CD4-positive, alpha-beta T cell (primary cell): ENCODE results near the gene PHLDB1. TPM values are rescaled to one million over a fixed set of nuclear protein-coding genes. Genes with fewer than 3 reads are reported as not detected.
A peak's percentile ranks its signal among the peaks of the same experiment; 100 is the strongest.
"Not testable (repeated sequence)": the region's sequence is repeated elsewhere in the genome, so short reads cannot be mapped to it uniquely, and the experiment has no call there.

Experiments used
- ATAC-seq: fragments of 200-7000 bp; cut with Tn5 transposase; one replicate; pipeline ENCODE4 v1.10.0; 2022; ENCODE audit warnings: mild to moderate bottlenecking; ENCODE audit not compliant: poor library complexity
- CTCF ChIA-PET: fragments of 350-600 bp; sonication (Branson Sonifier 250); formaldehyde crosslinking; loops from one replicate; lab custom pipeline; 2021; ENCODE audit warnings: antibody characterized with exemption, inconsistent platforms; lab: Charles Lee
- POLR2A ChIA-PET: fragments of 350-600 bp; sonication (Branson Sonifier 250); formaldehyde crosslinking; loops from one replicate; lab custom pipeline; 2021; ENCODE audit warnings: antibody characterized with exemption, inconsistent platforms; lab: Charles Lee
- DNase-seq, 14 experiments: peaks; one replicate each; pipeline ENCODE4 v3.0.0-alpha.2; 2013 to 2020; ENCODE audit warnings: mixed read lengths in 2 of 14
- H3K27ac ChIP-seq, 2 donors: one replicate each; pipeline versions ENCODE4 v1.5.1 to v1.7.0; 2013; ENCODE audit warnings: low read length in 2 of 2, low read depth in 1 of 2, mild to moderate bottlenecking in 1 of 2
- H3K27me3 ChIP-seq, 2 experiments: 1 replicate in 1 of 2; 2 replicates in 1 of 2; pipeline versions ENCODE4 v1.6.1 to v1.7.0; 2013; ENCODE audit warnings: low read length in 2 of 2, control low read depth in 1 of 2, mild to moderate bottlenecking in 1 of 2, moderate library complexity in 1 of 2; ENCODE audit not compliant: insufficient read depth in 2 of 2, control insufficient read depth in 1 of 2
- H3K36me3 ChIP-seq: one replicate; pipeline ENCODE4 v1.6.1; 2013; ENCODE audit warnings: low read length, control low read depth; ENCODE audit not compliant: insufficient read depth
- H3K4me1 ChIP-seq: one replicate; pipeline ENCODE4 v1.6.1; 2013; ENCODE audit warnings: low read length, control low read depth; ENCODE audit not compliant: insufficient read depth
- H3K4me3 ChIP-seq: one replicate; pipeline ENCODE4 v1.5.1; 2013; ENCODE audit warnings: mild to moderate bottlenecking, low read length, moderate library complexity
- H3K9me3 ChIP-seq, 2 experiments: 1 replicate in 1 of 2; 2 replicates in 1 of 2; pipeline versions ENCODE4 v1.6.1 to v1.7.0; 2013; ENCODE audit warnings: low read length in 2 of 2, mild to moderate bottlenecking in 2 of 2, control low read depth in 1 of 2, moderate library complexity in 1 of 2; ENCODE audit not compliant: control insufficient read depth in 1 of 2, insufficient read depth in 1 of 2
- H3K27ac Mint-ChIP-seq: one replicate; pipeline ENCODE4 v1.8.0; 2020; ENCODE audit warnings: mixed read lengths
- H3K27me3 Mint-ChIP-seq: one replicate; pipeline ENCODE4 v1.8.0; 2021; ENCODE audit warnings: mixed read lengths
- H3K36me3 Mint-ChIP-seq: one replicate; pipeline ENCODE4 v1.8.0; 2021; ENCODE audit warnings: low read depth, mixed read lengths
- H3K4me1 Mint-ChIP-seq: one replicate; pipeline ENCODE4 v1.8.0; 2021; ENCODE audit warnings: low read depth, mixed read lengths
- H3K4me3 Mint-ChIP-seq: one replicate; pipeline ENCODE4 v1.8.0; 2020; ENCODE audit warnings: mild to moderate bottlenecking, mixed read lengths
- H3K9me3 Mint-ChIP-seq: one replicate; pipeline ENCODE4 v1.8.0; 2020; ENCODE audit warnings: mixed read lengths
- CTCF ChIP-seq: fragments of 200-600 bp; IDR thresholded peaks from one replicate; pipeline ENCODE4 v1.8.0; 2022; ENCODE audit warnings: antibody characterized with exemption, mild to moderate bottlenecking
- intact Hi-C, 2 experiments: fragments of 100-400 bp; cut with DNase I in 1 of 2; cut with micrococcal nuclease in 1 of 2; formaldehyde crosslinking; loops; one replicate each; pipeline versions ENCODE4 v1.15.1 to v1.9.0; 2023 to 2025; cut with DNase I, micrococcal nuclease
- total RNA-seq, 174 experiments: library from RNA in 2 of 174; stranded (reverse) in 2 of 174; gene quantifications; one replicate each; pipeline ENCODE4 v1.2.3 and lab custom pipeline; 2021 to 2026

PHLDB1 gene
- total RNA-seq, 2 experiments from 2014 or later, result 1.8 to 2.3 TPM

GRCh38 chr11:118684187-118684586 is 76.8 kb downstream of the PHLDB1 start:
- H3K9me3 Mint-ChIP-seq, result no peaks in the 10 kb centered on the region
- POLR2A ChIA-PET, result no interaction called here
- Histone ChIP-seq H3K4me3 (no peak overlapping the region), H3K9me3 (peaks cover 0 to 4% of the 10 kb centered on the region in 2 experiments), H3K27me3 (no peaks in the 10 kb centered on the region), H3K27ac (no peak overlapping the region), H3K36me3 (no peaks in the 10 kb centered on the region), H3K4me1 (peaks cover 11% of the 10 kb centered on the region)
- H3K4me1 Mint-ChIP-seq, result peaks cover 17% of the 10 kb centered on the region
- ATAC-seq (no peak), DNase-seq (no peak)
- no peaks in the 10 kb centered on the region for H3K36me3 Mint-ChIP-seq
- CTCF ChIA-PET, result no interaction called here
- intact Hi-C loops, result no loop called here
- H3K27ac Mint-ChIP-seq, result no peak overlapping the region
- no peaks in the 10 kb centered on the region for H3K27me3 Mint-ChIP-seq
- no peak for TF ChIP-seq CTCF
- H3K4me3 Mint-ChIP-seq, result no peak overlapping the region

GRCh38 chr11:118687906-118688305 is 80.5 kb downstream of the PHLDB1 start:
- Histone ChIP-seq H3K4me3 (no peak overlapping the region), H3K36me3 (no peaks in the 10 kb centered on the region), H3K4me1 (peaks cover 45% of the 10 kb centered on the region), H3K27ac (no peak overlapping the region), H3K27me3 (no peaks in the 10 kb centered on the region), H3K9me3 (no peaks in the 10 kb centered on the region)
- intact Hi-C loops, result loop anchor here in 1 of 2 experiments (5.0 kb wide), 1 partner anchor 209 kb away; no protein-coding TSS in a partner anchor
- Mint-ChIP-seq H3K27ac (no peak overlapping the region), H3K27me3 (no peaks in the 10 kb centered on the region), H3K4me1 (peaks cover 43% of the 10 kb centered on the region), H3K4me3 (peak overlapping the region; percentile 55), H3K9me3 (no peaks in the 10 kb centered on the region), H3K36me3 (no peaks in the 10 kb centered on the region)
- DNase-seq (no peak), ATAC-seq (no peak)
- POLR2A ChIA-PET, result interaction anchor here (0.8 to 1.0 kb wide), 2 partner anchors 11 to 103 kb away, joined by 3 read pairs; partner anchors contain the start of gene DDX6
- no peak for TF ChIP-seq CTCF
- CTCF ChIA-PET, result no interaction called here

GRCh38 chr11:118688339-118688738 is 80.9 kb downstream of the PHLDB1 start:
- not testable (repeated sequence) for ATAC-seq

More at GRCh38 chr11:118688339-118688738, 80.9 kb downstream of the PHLDB1 start:
- intact Hi-C loops, result loop anchor here in 1 of 2 experiments (5.0 kb wide), 1 partner anchor 209 kb away; no protein-coding TSS in a partner anchor
- not testable (repeated sequence) for H3K27me3 ChIP-seq, H3K36me3 ChIP-seq, H3K27ac Mint-ChIP-seq, H3K9me3 ChIP-seq, H3K27ac ChIP-seq, H3K27me3 Mint-ChIP-seq, H3K9me3 Mint-ChIP-seq, H3K36me3 Mint-ChIP-seq, H3K4me3 ChIP-seq
- DNase-seq, result peak in 3 of 14 experiments; percentile 30 to 73 (median 60)
- Mint-ChIP-seq H3K4me3 (peak overlapping the region; percentile 55), H3K4me1 (peaks cover 48% of the 10 kb centered on the region)
- ChIA-PET POLR2A (interaction anchor here (0.8 to 1.0 kb wide), 2 partner anchors 11 to 103 kb away, joined by 3 read pairs; partner anchors contain the start of gene DDX6), CTCF (interaction anchor here (2.6 kb wide), 1 partner anchor 102 kb away, joined by 14 read pairs; the partner anchor contains the start of gene DDX6)
- peaks cover 49% of the 10 kb centered on the region for H3K4me1 ChIP-seq
